ENCODE results near the gene MAB21L3.

GRCh38 chr1:116147972-116148371, 36.8 kb downstream of the MAB21L3 start:
- TF ChIP-seq CTCF (IDR thresholded peaks at IDR 0.05) = no peak
- no peak for TF ChIP-seq POLR2A (IDR thresholded peaks at IDR 0.05)
